ENCODE measurements around the gene STARD3NL.

STARD3NL gene

DNA sequence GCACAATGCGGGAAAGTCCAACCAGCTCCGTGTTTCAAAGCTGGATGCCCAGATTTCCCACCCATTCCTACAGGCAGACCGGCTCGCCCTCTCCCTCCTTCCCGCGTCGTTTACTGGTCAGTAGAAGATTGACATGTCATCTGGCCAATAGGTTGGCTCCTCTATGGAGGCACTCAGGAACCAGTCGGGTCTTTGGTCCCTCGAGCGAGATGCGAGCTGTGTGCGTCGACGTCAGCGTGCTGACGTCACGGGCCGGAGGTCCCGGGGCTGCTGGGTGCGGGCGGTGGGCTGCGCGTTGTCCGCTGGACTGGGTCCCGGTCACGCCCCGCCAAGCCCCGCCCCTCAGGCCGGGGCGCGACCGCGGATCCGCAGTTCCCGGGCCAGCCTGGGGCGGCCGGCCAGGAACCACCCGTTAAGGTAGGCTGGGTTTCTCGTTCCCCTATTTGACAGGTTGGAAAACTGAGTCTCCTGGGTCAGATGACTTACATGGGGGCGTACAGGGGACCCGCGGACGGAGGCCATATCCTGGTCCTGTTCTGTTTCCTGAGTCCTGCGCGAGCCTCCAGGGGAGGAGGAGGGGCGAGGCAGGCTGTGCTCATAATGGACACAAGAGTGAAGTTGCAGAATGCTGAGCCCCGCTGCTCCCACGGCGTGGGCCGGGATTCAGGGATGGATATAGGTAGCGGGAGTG is at the start of gene STARD3NL:
Gene STARD3NL (plus strand): TSS at position 242 of the 691 bp plus-strand sequence. CDS start 29,260 bp downstream, outside the sequence.
- peak; percentile 98 for DNase-seq (ENCODE audit: insufficient read length, low spot score)
- peak; percentile 75 for TF ChIP-seq POLR2A (IDR thresholded peaks at IDR 0.05; ENCODE audit: low read depth, low read length)
- peak; percentile 100 for FAIRE-seq

DNA sequence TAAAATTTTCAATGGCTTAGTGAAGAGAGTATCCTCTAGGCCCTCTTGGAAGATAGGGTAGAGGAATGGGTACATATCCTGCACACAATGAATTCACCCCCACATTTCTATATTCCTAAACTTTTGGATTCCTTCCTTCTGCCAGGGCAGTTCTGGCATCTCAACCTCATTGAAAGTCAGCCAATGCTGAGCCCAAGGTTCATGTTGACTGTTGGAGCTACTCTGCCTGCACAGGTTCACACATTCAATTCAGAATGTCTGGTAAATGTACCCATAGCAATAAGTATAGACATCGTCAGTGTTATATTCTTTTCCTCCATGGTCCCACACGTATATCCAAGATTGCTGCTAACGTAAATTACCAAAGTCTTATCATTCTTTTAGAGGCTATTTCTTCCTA is 48.9 kb upstream of the STARD3NL start:
- no peak for TF ChIP-seq POLR2A (IDR thresholded peaks at IDR 0.05; ENCODE audit: low read depth, low read length)
- FAIRE-seq (no peak), DNase-seq (ENCODE audit: insufficient read length, low spot score) (no peak)

DNA sequence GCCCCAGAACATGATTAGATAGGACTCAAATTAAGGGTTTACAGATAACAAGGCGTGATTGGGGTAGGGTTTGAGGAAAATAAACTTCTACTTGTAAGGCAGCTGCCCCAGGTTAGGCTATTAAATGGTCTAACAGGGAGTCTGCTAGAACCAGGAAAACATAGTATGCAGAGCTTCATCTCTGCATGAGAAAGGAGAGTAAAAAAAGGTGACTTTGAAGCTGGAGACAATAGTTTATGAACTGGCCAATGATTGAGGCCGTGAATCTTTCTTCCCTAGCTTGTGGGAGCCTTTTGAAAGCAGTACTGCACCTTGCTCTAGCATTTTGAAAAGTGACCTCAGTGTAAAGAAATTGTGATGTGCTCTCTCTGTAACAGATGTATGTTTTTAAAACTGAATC is 48.5 kb upstream of the STARD3NL start:
- FAIRE-seq: no peak
- DNase-seq (ENCODE audit: insufficient read length, low spot score): no peak
- no peak for TF ChIP-seq POLR2A (IDR thresholded peaks at IDR 0.05; ENCODE audit: low read depth, low read length)

- no peak for TF ChIP-seq POLR2A (IDR thresholded peaks at IDR 0.05; ENCODE audit: low read depth, low read length)
- no peak for DNase-seq (ENCODE audit: insufficient read length, low spot score)
- peak; percentile 33 for FAIRE-seq
Observed at GRCh38 chr7:38138171-38138570, 39.9 kb upstream of the STARD3NL start.

GRCh38 chr7:38141187-38141586 is 36.9 kb upstream of the STARD3NL start:
- no peak for FAIRE-seq
- no peak for TF ChIP-seq POLR2A (IDR thresholded peaks at IDR 0.05; ENCODE audit: low read depth, low read length)

GRCh38 chr7:38142736-38143135 is 35.3 kb upstream of the STARD3NL start:
- no peak for FAIRE-seq
- DNase-seq (ENCODE audit: insufficient read length, low spot score): no peak
- TF ChIP-seq POLR2A (IDR thresholded peaks at IDR 0.05; ENCODE audit: low read depth, low read length): no peak

More at GRCh38 chr7:38141187-38141586, 36.9 kb upstream of the STARD3NL start:
- no peak for DNase-seq (ENCODE audit: insufficient read length, low spot score)

DNA sequence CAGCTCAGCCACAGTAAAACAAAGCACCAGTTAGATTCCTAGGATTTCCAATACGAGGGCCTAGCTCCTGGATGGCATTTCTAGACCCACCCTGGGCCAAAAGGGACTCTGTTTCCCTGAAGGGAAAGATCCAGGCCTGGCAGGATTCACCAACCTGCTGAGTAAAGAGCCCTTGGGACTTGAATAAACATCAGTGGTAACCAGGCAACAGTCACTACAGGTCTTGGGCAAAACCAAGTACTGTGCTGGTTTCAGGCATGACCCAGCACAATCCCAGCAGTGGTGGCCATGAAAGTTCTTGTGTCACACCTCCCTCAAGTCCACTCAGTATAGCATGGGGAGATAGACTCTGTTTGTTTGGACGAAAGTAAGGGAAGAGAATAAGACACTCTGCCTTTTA is 31.0 kb upstream of the STARD3NL start:
- no peak for DNase-seq (ENCODE audit: insufficient read length, low spot score)
- TF ChIP-seq POLR2A (IDR thresholded peaks at IDR 0.05; ENCODE audit: low read depth, low read length): no peak
- FAIRE-seq: no peak

DNA sequence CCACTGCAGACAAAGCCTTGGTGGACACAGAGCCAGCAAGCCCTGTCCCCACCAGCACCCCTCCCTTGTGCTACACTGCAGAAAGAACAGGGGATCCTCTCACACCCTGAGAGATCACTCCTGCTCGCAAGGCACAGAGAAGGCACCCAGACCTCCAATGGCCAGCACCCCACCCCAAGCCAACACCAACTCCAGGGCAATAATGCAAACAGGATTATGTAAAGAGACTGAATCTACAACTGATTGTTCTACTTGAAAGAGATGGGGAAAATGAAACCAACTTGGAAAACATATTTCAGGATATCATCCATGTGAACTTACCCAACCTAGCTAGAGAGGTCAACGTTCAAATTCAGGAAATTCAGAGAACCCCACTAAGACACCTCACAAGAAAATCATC is 26.5 kb upstream of the STARD3NL start:
- TF ChIP-seq POLR2A (IDR thresholded peaks at IDR 0.05; ENCODE audit: low read depth, low read length): no peak
- no peak for FAIRE-seq
- no peak for DNase-seq (ENCODE audit: insufficient read length, low spot score)

DNA sequence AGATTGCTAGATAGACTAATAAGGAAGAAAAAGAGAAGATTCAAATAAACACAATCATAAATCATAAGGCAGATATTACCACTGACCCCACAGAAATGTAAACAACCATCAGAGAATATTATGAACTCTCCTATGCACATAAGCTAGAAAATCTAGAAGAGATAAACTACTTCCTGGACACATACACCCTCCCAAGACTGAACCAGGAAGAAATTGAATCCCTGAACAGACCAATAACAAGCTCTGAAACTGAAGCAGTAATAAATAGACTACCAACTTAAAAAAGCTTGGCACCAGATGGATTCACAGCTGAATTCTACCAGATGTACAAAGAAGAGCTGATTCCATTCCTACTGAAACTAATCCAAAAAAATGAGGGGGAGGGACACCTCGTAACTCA is 24.5 kb upstream of the STARD3NL start:
- FAIRE-seq (no peak), DNase-seq (ENCODE audit: insufficient read length, low spot score) (no peak)
- no peak for TF ChIP-seq POLR2A (IDR thresholded peaks at IDR 0.05; ENCODE audit: low read depth, low read length)

DNA sequence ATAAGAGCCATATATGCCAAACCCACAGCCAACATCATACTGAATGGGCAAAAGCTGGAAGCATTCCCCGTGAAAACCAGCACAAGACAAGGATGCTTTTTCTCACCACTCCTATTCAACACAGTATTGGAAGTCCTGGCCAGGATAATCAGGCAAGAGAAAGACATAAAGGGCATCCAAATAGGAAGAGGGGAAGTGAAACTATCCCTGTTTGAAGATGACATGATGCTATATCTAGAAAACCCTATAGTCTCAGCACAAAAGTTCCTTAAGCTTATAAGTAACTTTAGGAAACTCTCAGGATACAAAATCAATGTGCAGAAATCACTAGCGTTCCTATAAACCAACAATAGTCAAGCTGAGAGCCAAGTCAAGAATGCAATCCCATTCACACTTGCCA is 23.8 kb upstream of the STARD3NL start:
- FAIRE-seq (peak; percentile 20), DNase-seq (ENCODE audit: insufficient read length, low spot score) (no peak)
- no peak for TF ChIP-seq POLR2A (IDR thresholded peaks at IDR 0.05; ENCODE audit: low read depth, low read length)

DNA sequence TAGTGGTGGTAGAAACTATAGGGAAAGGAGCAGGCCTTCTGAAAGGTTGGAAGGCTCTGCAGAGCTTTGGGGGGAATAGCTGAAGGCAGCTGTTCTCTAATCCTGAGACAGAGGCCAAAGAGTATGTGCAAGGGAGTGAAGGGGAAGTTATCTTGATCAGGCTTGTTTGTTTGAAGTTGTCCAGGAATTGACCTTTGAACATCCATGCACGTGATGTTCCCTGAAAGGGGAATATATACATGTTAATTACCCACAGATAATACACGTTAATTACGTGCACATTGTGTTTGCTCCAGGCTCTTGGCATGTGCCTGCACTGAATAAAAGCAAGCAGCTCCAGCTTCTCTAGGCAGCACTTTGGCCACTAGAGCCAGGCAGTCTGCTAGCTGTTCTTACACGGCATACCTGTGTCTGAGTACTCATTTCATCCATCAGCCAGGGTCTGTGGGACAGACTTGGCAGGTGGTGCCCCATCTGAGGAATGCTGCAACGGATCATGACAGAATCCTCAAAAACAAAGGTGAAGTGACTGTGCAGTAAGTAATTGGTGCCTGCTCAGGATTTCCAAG is 18.0 kb upstream of the STARD3NL start:
- TF ChIP-seq POLR2A (IDR thresholded peaks at IDR 0.05; ENCODE audit: low read depth, low read length): no peak
- DNase-seq (ENCODE audit: insufficient read length, low spot score) (no peak), FAIRE-seq (no peak)

GRCh38 chr7:38162036-38162435 is 16.0 kb upstream of the STARD3NL start:
- DNase-seq (ENCODE audit: insufficient read length, low spot score) (no peak), FAIRE-seq (no peak)
- no peak for TF ChIP-seq POLR2A (IDR thresholded peaks at IDR 0.05; ENCODE audit: low read depth, low read length)

DNA sequence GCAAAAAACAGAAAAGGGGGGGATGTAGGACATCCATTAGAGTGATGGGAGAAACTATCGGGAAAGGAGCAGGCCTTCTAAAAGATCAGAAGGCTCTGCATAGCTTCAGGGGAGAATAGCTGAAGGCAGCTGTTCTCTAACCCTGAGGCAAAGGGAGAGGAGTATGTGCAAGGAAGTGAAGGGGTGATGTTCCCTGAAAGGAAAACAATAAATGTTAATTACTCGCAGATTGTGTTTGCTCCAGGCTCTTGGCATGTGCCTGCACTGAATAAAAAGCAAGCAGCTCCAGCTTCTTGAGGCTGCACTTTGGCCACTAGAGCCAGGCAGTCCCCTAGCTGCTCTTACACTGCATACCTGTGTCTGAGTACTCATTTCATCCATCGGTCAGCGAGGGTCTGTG is 14.4 kb upstream of the STARD3NL start:
- no peak for TF ChIP-seq POLR2A (IDR thresholded peaks at IDR 0.05; ENCODE audit: low read depth, low read length)
- DNase-seq (ENCODE audit: insufficient read length, low spot score): no peak
- no peak for FAIRE-seq

GRCh38 chr7:38168890-38169570 is 9.0 kb upstream of the STARD3NL start:
- no peak for TF ChIP-seq POLR2A (IDR thresholded peaks at IDR 0.05; ENCODE audit: low read depth, low read length)
- DNase-seq (ENCODE audit: insufficient read length, low spot score) (no peak), FAIRE-seq (peak; percentile 82)

DNA sequence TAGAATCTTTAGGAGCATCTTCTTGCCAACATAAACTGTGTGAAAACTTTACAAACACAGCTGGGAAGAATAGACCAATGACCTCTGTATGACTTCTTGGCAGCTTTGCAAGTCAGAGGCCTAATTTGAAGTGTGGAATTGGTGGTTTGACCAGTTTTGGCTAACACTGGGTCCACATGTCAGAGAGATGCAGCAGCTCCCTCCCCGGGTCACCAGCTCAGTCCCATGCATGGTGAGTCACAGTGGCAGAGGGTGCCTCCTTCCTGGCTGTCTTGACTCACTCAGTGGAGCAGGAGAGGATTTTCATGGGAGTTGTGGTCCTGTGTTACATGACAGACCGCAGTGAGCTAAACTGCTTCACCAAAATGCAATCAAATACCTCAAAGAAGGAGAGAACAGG is 8.2 kb upstream of the STARD3NL start:
- FAIRE-seq: peak; percentile 100
- no peak for TF ChIP-seq POLR2A (IDR thresholded peaks at IDR 0.05; ENCODE audit: low read depth, low read length)

More for the DNA sequence above, 8.2 kb upstream of the STARD3NL start:
- DNase-seq (ENCODE audit: insufficient read length, low spot score): peak; percentile 78
